Fibroblast of lung (primary cell): ENCODE results near the gene TCAF1. TPM values are rescaled to one million over a fixed set of nuclear protein-coding genes. Genes with fewer than 3 reads are reported as not detected.

Experiments
- DNase-seq, 2 donors: peaks; one replicate each; pipeline versions ENCODE4 v3.0.0 to v3.0.0-alpha.2; 2010; ENCODE audit warnings: low read depth in 2 of 2
- H2AFZ ChIP-seq: 2 replicates; pipeline ENCODE4 v1.5.1; 2012; ENCODE audit warnings: low read length, control low read depth, inconsistent platforms
- H3K27ac ChIP-seq: 2 replicates; pipeline ENCODE4 v1.5.1; 2011; ENCODE audit warnings: low read length, control low read depth; ENCODE audit not compliant: insufficient read depth
- H3K27me3 ChIP-seq: 2 replicates; pipeline ENCODE4 v1.5.1; 2011; ENCODE audit warnings: mild to moderate bottlenecking, low read length; ENCODE audit not compliant: control insufficient read depth, insufficient read depth
- H3K36me3 ChIP-seq: 2 replicates; pipeline ENCODE4 v1.5.1; 2011; ENCODE audit warnings: low read length; ENCODE audit not compliant: control insufficient read depth, insufficient read depth
- H3K4me1 ChIP-seq: 2 replicates; pipeline ENCODE4 v1.5.1; 2011; ENCODE audit warnings: low read length; ENCODE audit not compliant: control insufficient read depth, insufficient read depth; ENCODE audit errors: extremely low read depth
- H3K4me2 ChIP-seq: 2 replicates; pipeline ENCODE4 v1.5.1; 2011; ENCODE audit warnings: low read length, control low read depth; ENCODE audit not compliant: insufficient read depth; ENCODE audit errors: extremely low read depth
- H3K4me3 ChIP-seq, 4 experiments: fragments of 200-600 bp in 1 of 4; sonication (generic) in 1 of 4; replicated peaks in 1 of 4; 2 replicates each; pipeline ENCODE4 v1.5.1; 2011 to 2016; ENCODE audit warnings: low read length in 4 of 4, low read depth in 3 of 4, mild to moderate bottlenecking in 3 of 4, control low read depth in 2 of 4, inconsistent platforms in 1 of 4, mixed read lengths in 1 of 4; ENCODE audit not compliant: insufficient read depth in 1 of 4; ENCODE audit errors: control extremely low read depth in 1 of 4
- H3K79me2 ChIP-seq: 2 replicates; pipeline ENCODE4 v1.5.1; 2012; ENCODE audit warnings: mild to moderate bottlenecking, low read length, inconsistent platforms; ENCODE audit not compliant: control insufficient read depth, insufficient read depth
- H3K9ac ChIP-seq: 2 replicates; pipeline ENCODE4 v1.5.1; 2011; ENCODE audit warnings: mild to moderate bottlenecking, low read length, control low read depth; ENCODE audit not compliant: insufficient read depth
- H3K9me3 ChIP-seq: 2 replicates; pipeline ENCODE4 v1.5.1; 2012; ENCODE audit warnings: low read depth, low read length; ENCODE audit not compliant: control insufficient read depth, insufficient read depth
- H4K20me1 ChIP-seq: 2 replicates; pipeline ENCODE4 v1.5.1; 2011; ENCODE audit warnings: low read length; ENCODE audit not compliant: control insufficient read depth, insufficient read depth; ENCODE audit errors: extremely low read depth
- CTCF ChIP-seq, 2 donors: IDR thresholded peaks in 1 of 2; conservative IDR thresholded peaks in 1 of 2; 1 replicate in 1 of 2; 2 replicates in 1 of 2; pipeline ENCODE4 v1.5.1; 2011 to 2012; ENCODE audit warnings: low read length in 2 of 2, control low read depth in 1 of 2, inconsistent platforms in 1 of 2, low read depth in 1 of 2, mild to moderate bottlenecking in 1 of 2
- EZH2 ChIP-seq: IDR thresholded peaks from 2 replicates; pipeline ENCODE4 v1.5.1; 2012; ENCODE audit warnings: low read length, control low read depth, mild to moderate bottlenecking; ENCODE audit errors: missing control alignments
- polyA plus RNA-seq, 2 donors: library from polyadenylated mRNA; depleted of rRNA in 1 of 2; stranded (reverse) in 1 of 2; unstranded in 1 of 2; fragments of >200 nt; gene quantifications; 2 replicates each; pipeline ENCODE4 v1.2.1, GENCODE V29; 2011 to 2012; ENCODE audit warnings: missing spikeins in 1 of 2
- total RNA-seq: library from RNA; depleted of rRNA; stranded (reverse); fragments of >200 nt; gene quantifications from 2 replicates; pipeline ENCODE4 v1.2.1, GENCODE V29; 2014

The TCAF1 gene
- total and polyA plus RNA-seq, 2 donors (not counting 1 experiment from before 2014, with no cell fraction given) = 61.2 to 65.6 TPM

- no peak overlapping the region for H3K4me2 ChIP-seq
- no peaks in the 10 kb centered on the region for H4K20me1 ChIP-seq
- no peaks in the 10 kb centered on the region for H3K9me3 ChIP-seq
- H3K9ac ChIP-seq = no peak overlapping the region
- no peak overlapping the region for H3K27ac ChIP-seq
- H3K36me3 ChIP-seq = peaks cover 3% of the 10 kb centered on the region
- no peak overlapping the region for H3K4me3 ChIP-seq
- H3K4me1 ChIP-seq = no peaks in the 10 kb centered on the region
- peaks cover 23% of the 10 kb centered on the region for H3K79me2 ChIP-seq
- H2AFZ ChIP-seq = no peak overlapping the region
- TF ChIP-seq EZH2 = no peak
- no peak for TF ChIP-seq CTCF (conservative IDR thresholded peaks at IDR 0.05 in 1 of 2, IDR thresholded peaks at IDR 0.05 in 1 of 2; ENCODE audit: low read depth in 1 of 2, low read length in 2 of 2)
- H3K27me3 ChIP-seq = no peaks in the 10 kb centered on the region
- DNase-seq = no peak
Observed at GRCh38 chr7:143886826-143887477, 15.0 kb downstream of the TCAF1 start.

GRCh38 chr7:143885951-143886350, 16.0 kb downstream of the TCAF1 start:
- Histone ChIP-seq H3K79me2 (peaks cover 21% of the 10 kb centered on the region), H4K20me1 (no peaks in the 10 kb centered on the region), H3K9ac (no peak overlapping the region), H2AFZ (no peak overlapping the region), H3K4me1 (peaks cover 2% of the 10 kb centered on the region), H3K4me2 (no peak overlapping the region), H3K27me3 (no peaks in the 10 kb centered on the region), H3K4me3 (no peak overlapping the region), H3K36me3 (peaks cover 3% of the 10 kb centered on the region), H3K9me3 (no peaks in the 10 kb centered on the region), H3K27ac (no peak overlapping the region)
- DNase-seq = no peak
- TF ChIP-seq EZH2 = no peak
- TF ChIP-seq CTCF (conservative IDR thresholded peaks at IDR 0.05 in 1 of 2, IDR thresholded peaks at IDR 0.05 in 1 of 2; ENCODE audit: low read depth in 1 of 2, low read length in 2 of 2) = no peak

GRCh38 chr7:143884969-143885559, 16.9 kb downstream of the TCAF1 start:
- Histone ChIP-seq H4K20me1 (no peaks in the 10 kb centered on the region), H3K27ac (peak overlapping the region; percentile 47), H3K36me3 (peaks cover 3% of the 10 kb centered on the region), H3K9ac (peak overlapping the region; percentile 71), H3K27me3 (no peaks in the 10 kb centered on the region), H3K4me3 (peak overlapping the region; percentile 73 to 91 (median 85)), H3K4me1 (peaks cover 2% of the 10 kb centered on the region), H3K79me2 (peaks cover 16% of the 10 kb centered on the region), H3K4me2 (peak overlapping the region; percentile 9), H2AFZ (peak overlapping the region; percentile 82), H3K9me3 (no peaks in the 10 kb centered on the region)
- no peak for TF ChIP-seq CTCF (conservative IDR thresholded peaks at IDR 0.05 in 1 of 2, IDR thresholded peaks at IDR 0.05 in 1 of 2; ENCODE audit: low read depth in 1 of 2, low read length in 2 of 2)
- TF ChIP-seq EZH2 = no peak
- peak; percentile 76 to 82 for DNase-seq
